ENCODE measurements around the gene SF3A2.

The SF3A2 gene

GRCh38 chr19:2207991-2208860 lies 28.4 kb upstream of the SF3A2 start:
- peak; percentile 55 for DNase-seq

DNA sequence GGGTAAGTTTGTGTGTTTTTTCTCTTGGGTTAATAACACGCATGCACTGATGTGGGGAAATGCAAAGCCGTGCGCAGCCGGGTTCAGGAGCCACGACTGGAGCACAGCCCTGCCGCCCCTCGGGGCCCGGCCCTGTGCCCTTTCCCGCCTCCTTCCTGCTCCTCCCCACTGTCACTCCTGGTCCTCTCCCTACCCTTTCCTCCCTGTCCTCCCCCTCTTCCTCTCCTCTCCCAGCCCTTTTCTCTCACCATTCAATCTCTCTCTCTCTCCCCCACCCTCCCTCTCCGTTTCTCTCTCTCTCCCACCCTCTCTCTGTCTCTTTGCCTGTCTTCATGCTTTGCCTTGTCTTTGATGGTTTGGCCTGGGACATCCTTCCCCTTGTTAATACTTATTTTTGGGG lies 27.6 kb upstream of the SF3A2 start:
- DNase-seq = no peak

DNA sequence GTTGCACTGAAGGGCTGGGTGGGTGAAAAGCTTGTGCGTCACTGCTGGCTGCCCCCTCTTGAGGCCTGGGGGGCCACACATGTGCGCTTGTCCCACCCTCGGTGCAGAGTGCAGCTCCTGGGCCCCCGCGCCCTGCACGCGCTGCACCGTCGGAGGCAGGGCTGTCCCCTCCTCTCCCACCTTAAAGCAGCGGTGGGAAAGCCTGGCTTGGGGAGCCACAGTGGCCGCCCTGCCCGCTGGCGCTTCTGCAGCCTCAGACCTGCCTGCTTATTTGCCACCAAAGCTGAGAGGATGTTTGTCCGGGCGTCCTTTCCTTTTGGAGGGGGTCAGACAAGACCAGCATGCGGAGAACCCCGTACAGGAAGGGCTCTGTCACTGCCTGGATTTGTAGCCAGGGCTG lies 27.2 kb upstream of the SF3A2 start:
- no peak for DNase-seq

DNA sequence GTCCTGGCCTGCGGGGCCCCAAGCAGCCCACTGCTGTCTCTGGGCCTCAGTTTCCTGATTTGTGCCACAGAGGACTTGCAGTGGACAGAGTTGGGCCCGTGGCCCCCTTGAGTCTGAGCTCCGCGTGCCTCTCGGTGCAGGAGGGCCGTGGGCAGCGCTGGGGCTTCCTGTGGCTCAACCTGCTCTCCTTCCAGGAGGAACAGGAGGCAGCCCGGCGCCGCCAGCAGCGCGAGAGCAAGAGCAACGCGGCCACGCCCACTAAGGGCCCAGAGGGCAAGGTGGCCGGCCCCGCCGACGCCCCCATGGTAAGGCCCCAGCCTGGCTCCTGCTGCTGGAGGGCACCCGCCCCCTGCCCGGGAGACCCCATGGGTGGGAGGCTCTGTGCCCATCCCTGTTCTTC lies 26.4 kb upstream of the SF3A2 start:
- DNase-seq = no peak

GRCh38 chr19:2210987-2211740 lies 25.5 kb upstream of the SF3A2 start:
- no peak for DNase-seq

GRCh38 chr19:2212861-2213711 lies 23.5 kb upstream of the SF3A2 start:
- no peak for DNase-seq

GRCh38 chr19:2213799-2214198 lies 22.8 kb upstream of the SF3A2 start:
- no peak for DNase-seq

GRCh38 chr19:2214251-2214650 lies 22.4 kb upstream of the SF3A2 start:
- no peak for DNase-seq

DNA sequence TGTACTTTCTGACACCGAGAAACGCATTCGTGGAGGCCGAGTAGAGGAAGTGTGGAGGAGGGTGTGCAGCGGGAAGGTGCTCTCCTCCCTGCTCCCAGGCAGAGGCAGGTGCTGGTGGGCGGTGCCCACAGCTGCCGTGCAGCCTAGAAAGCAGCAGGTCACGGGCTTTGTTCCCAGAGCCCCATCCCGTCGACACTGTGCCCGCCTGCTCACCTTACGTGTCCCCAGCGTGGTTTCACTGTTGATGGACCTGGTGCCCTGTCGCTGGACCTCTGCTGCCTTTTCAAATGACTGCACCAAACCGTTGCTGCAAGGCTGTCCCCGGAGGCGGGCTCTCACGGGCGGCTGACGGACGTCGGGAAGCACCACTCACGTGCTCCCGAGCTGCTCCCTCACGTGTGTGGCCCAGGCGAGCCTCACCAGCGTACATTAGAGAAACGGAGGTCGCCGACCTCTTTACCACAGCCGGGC lies 21.3 kb upstream of the SF3A2 start:
- no peak for DNase-seq

DNA sequence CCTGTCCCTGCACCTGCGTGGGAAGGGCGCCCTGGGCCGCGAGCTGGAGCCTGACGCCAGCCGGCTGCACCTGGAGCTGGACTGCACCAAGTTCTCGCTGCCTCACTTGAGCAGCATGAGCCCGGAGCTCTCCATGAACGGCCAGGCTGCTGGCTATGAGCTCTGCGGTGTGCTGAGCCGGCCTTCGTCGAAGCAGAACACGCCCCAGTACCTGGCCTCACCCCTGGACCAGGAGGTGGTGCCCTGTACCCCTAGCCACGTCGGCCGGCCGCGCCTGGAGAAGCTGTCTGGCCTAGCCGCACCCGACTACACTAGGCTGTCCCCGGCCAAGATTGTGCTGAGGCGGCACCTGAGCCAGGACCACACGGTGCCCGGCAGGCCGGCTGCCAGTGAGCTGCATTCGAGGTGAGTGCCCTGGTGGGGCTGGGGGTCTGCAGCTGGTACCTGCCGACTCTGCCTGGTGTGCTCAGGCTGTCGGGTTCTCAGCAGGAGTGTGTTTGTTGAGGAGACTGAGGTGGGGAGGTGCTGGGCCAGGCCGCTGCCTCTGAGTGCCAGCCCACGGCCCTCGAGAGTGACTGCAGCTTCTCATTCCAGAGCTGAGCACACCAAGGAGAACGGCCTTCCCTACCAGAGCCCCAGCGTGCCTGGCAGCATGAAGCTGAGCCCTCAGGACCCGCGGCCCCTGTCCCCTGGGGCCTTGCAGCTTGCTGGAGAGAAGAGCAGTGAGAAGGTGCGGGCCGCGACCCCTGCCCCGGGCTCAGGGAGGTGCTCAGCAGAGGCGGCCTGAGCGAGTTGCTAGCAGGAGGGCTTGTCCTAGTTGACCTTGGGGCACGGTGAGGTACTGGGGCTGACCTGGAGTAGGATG lies 20.0 kb upstream of the SF3A2 start:
- DNase-seq = no peak

DNA sequence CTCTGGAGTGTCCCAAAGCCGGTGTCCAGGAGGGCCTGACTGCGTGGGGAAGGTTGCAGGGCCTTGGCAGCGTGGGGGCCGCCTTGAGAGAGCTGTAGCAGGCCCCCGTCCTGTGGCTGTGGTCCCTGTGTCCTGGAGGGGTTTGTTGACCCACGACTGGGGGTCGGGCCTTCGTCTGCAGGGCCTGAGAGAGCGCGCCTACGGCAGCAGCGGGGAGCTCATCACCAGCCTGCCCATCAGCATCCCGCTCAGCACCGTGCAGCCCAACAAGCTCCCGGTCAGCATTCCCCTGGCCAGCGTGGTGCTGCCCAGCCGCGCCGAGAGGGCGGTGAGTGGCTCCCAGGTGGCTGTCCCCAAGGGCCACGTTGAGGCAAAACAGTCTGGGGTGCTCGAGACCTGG lies 19.0 kb upstream of the SF3A2 start:
- DNase-seq = no peak

DNA sequence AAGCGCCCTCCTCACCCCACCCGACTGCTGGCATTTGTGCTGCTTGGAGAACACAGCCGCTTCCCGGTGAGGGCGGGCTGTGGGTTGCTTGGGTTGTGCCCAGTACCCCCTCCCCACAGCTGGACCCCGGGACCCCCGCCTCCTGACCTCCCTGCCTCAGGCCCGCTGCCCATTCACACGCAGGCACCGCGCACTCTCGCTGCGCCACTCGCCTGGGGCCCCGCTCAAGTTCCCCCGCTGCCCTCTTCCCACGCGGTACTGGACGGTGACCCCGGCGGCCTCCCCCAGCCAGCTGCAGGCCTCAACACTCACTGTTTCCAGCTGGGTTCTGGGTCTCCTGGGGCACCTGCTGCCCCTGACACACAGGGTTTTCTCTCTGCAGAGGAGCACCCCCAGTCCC lies 16.9 kb upstream of the SF3A2 start:
- no peak for DNase-seq

- no peak for DNase-seq
Measured at GRCh38 chr19:2221250-2221831, 15.3 kb upstream of the SF3A2 start.

GRCh38 chr19:2221918-2222317 lies 14.7 kb upstream of the SF3A2 start:
- no peak for DNase-seq

GRCh38 chr19:2223391-2223790 lies 13.2 kb upstream of the SF3A2 start:
- no peak for DNase-seq

- DNase-seq = peak; percentile 37
Measured at GRCh38 chr19:2223959-2224358, 12.7 kb upstream of the SF3A2 start.

GRCh38 chr19:2224754-2225349 lies 11.8 kb upstream of the SF3A2 start:
- DNase-seq = no peak

DNA sequence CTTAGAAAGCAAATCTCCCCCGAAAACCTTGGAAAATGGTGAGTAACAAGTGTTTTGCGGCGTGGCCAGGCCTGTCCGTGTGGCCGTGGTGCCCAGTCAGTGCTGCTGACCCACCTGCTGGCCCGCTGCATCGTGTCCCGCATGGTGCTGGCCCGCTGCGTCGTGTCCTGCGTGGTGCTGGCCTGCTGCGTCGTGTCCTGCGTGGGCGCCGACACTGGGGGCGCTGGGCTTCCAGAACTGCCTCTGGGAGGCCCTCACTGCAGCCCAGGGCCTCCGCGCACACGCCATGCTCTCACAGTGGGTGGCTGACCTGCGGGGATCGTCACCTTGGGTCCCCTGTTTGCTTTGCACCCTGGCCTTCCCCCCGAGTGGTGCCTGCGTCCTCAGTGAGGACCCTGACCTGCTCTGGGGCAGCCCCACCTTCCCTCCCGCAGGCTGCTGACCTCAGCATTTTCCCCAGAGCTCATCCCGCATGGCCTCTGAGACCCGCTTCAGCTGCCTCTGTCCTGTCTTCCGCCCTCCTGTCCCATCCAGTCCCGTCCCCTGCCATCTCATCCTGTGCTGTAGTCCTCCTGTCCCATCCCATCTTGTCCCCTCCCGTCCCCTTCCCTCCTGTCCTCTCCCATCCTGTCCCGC lies 11.1 kb upstream of the SF3A2 start:
- DNase-seq = no peak

- DNase-seq = no peak
Measured at GRCh38 chr19:2226051-2226839, 10.4 kb upstream of the SF3A2 start.

- no peak for DNase-seq
Measured at GRCh38 chr19:2226840-2227360, 9.7 kb upstream of the SF3A2 start.

All from activated CD8-positive, alpha-beta memory T cell treated with anti-CD3 and anti-CD28 coated beads, Interleukin-2, amount 50 U/mL, for 4 hours (primary cell).